Activated naive CD4-positive, alpha-beta T cell treated with anti-CD3 and anti-CD28 coated beads for 36 hours (primary cell): ENCODE data around the gene ITPR1. TPM values are rescaled to one million over a fixed set of nuclear protein-coding genes. Genes with fewer than 3 reads are reported as not detected.
"Not testable (repeated sequence)": the region's sequence is repeated elsewhere in the genome, so short reads cannot be mapped to it uniquely, and the experiment has no call there.

Source experiments
- CTCF ChIA-PET: fragments of 350-600 bp; sonication (Branson Sonifier 250); formaldehyde crosslinking; loops from one replicate; lab custom pipeline; 2021; ENCODE audit warnings: antibody characterized with exemption; lab: Charles Lee
- DNase-seq: peaks from one replicate; pipeline ENCODE4 v3.0.0-alpha.2; 2020
- H3K27ac Mint-ChIP-seq: one replicate; pipeline ENCODE4 v1.8.0; 2021; ENCODE audit warnings: mild to moderate bottlenecking, mixed read lengths
- H3K27me3 Mint-ChIP-seq: one replicate; pipeline ENCODE4 v1.8.0; 2021; ENCODE audit warnings: low read depth, mixed read lengths
- H3K36me3 Mint-ChIP-seq: one replicate; pipeline ENCODE4 v1.8.0; 2021; ENCODE audit warnings: low read depth, mixed read lengths
- H3K4me1 Mint-ChIP-seq: one replicate; pipeline ENCODE4 v1.8.0; 2021; ENCODE audit warnings: low read depth, mixed read lengths
- H3K4me3 Mint-ChIP-seq: one replicate; pipeline ENCODE4 v1.8.0; 2021; ENCODE audit warnings: mild to moderate bottlenecking, moderate library complexity, mixed read lengths
- H3K9me3 Mint-ChIP-seq: one replicate; pipeline ENCODE4 v1.8.0; 2021; ENCODE audit warnings: mixed read lengths
- intact Hi-C: fragments of 100-400 bp; cut with micrococcal nuclease; formaldehyde crosslinking; loops from one replicate; pipeline ENCODE4 v1.15.1; 2023
- total RNA-seq, 2 experiments: library from RNA; stranded (reverse); gene quantifications; one replicate each; pipeline ENCODE4 v1.2.3, GENCODE V29; 2021

ITPR1 gene
- total RNA-seq, 2 experiments from 2014 or later, result 38.5 to 41.1 TPM

DNA sequence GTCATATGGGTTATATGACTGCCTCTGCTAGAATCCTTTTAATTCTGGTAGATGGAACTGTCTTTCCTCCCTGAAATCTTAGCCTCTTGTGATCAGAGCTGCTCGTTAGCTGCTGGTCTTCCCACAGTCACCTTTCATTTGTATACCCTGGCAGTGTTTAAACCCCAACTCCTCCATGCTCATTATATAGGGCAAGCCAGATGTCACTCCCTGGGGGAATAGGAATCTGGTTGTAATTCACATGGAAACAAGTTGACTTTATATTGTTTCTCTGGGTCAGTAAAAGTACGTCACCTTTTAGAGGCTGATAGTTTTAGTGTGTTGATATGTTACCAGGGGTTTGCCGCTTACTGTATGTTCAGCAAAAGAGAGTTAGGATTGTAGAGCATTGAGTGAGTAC, 103.5 kb downstream of the ITPR1 start:
- intact Hi-C loops, result no loop called here
- Mint-ChIP-seq H3K36me3 (no peaks in the 10 kb centered on the region), H3K27ac (no peak overlapping the region), H3K4me3 (no peak overlapping the region), H3K27me3 (no peaks in the 10 kb centered on the region), H3K4me1 (peaks cover 14% of the 10 kb centered on the region), H3K9me3 (no peaks in the 10 kb centered on the region)
- CTCF ChIA-PET, result interaction anchor here (1.0 to 1.6 kb wide), 2 partner anchors 77 to 246 kb away, joined by 3 to 4 read pairs; no protein-coding TSS in a partner anchor
- no peak for DNase-seq

DNA sequence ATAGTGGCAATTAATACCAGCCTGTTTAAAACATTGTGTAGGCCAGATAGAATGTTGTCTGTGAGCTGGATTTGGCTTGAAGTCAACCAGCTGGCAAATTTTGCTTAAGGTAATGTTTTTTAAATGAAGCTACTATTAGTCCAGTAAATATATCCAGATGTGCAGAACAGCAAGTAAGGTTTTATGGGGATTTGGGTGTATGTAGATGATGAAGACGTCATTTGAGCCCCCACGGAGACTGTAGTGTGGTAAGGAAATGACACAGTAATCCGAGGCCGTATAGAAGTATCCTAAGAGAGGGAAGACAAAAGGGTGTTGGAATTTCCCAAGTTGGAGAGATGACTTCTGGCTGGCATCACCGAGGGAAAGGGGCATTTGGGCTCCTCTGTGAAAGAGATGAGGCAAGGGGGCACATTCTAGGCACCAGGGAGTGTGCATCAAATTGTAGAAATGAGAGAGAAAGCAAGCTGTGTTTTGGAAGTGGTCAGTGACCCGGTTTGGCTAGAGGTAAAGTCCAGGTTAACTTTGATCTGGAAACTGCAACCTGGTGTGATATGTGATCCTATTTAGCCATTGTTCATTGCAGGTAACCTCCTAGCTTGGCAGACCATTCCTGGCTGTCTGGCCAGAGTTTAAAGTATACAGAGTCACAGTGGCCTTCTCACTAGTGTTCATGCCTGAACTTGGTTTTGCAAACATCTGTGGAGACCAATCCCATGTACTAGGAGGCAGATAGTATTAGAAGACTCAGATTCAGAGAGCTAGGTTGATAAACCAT, 104.2 kb downstream of the ITPR1 start:
- no peaks in the 10 kb centered on the region for H3K36me3 Mint-ChIP-seq
- intact Hi-C loops, result no loop called here
- no peaks in the 10 kb centered on the region for H3K9me3 Mint-ChIP-seq
- no peaks in the 10 kb centered on the region for H3K27me3 Mint-ChIP-seq
- no peak overlapping the region for H3K4me3 Mint-ChIP-seq
- CTCF ChIA-PET, result interaction anchor here (1.0 to 1.6 kb wide), 2 partner anchors 78 to 247 kb away, joined by 3 to 4 read pairs; no protein-coding TSS in a partner anchor
- H3K4me1 Mint-ChIP-seq, result peaks cover 16% of the 10 kb centered on the region
- no peak overlapping the region for H3K27ac Mint-ChIP-seq
- no peak for DNase-seq

DNA sequence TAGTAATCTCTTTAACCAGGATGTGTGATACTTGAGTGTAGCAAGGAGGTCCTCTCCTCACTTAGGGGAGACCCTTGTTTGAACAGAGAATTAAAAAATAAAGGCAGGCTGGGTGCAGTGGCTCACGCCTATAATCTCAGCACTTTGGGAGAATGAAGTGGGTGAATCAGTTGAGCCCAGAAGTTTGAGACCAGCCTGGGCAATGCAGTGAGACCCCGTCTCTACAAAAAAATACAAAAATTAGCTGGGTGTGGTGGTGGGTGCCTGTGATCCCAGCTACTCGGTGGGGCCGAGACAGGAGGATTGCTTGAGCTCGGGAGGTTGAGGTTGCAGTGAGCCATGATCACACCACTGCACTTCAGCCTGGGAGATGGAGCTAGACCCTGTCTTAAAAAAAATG, 105.1 kb downstream of the ITPR1 start:
- H3K4me3 Mint-ChIP-seq, intact Hi-C loops, H3K9me3 Mint-ChIP-seq, H3K36me3 Mint-ChIP-seq, CTCF ChIA-PET, H3K27ac Mint-ChIP-seq, H3K27me3 Mint-ChIP-seq, DNase-seq: not testable (repeated sequence)
- peaks cover 21% of the 10 kb centered on the region for H3K4me1 Mint-ChIP-seq

DNA sequence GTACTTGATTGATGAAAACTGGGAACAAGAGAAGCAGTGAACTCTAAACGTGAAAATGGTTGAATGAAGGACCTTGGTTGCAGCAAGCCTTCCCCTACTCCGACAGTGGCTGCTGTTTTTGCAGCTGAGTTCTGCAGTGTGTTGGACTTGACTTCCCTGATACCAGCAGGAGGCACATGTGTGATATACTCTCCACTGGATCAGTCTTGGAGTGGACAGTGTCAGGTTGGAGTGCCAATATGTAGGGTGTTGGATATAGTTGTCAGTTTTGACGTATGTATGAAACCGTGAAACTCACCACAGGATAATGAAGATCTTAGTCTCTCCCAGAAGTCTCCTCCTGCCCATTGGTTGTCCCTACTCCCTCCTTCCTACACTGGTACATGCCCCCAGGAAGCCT, 106.5 kb downstream of the ITPR1 start:
- CTCF ChIA-PET, result no interaction called here
- no peaks in the 10 kb centered on the region for H3K9me3 Mint-ChIP-seq
- intact Hi-C loops, result no loop called here
- H3K4me3 Mint-ChIP-seq, result no peak overlapping the region
- H3K36me3 Mint-ChIP-seq, result no peaks in the 10 kb centered on the region
- no peaks in the 10 kb centered on the region for H3K27me3 Mint-ChIP-seq
- H3K27ac Mint-ChIP-seq, result no peak overlapping the region
- peaks cover 15% of the 10 kb centered on the region for H3K4me1 Mint-ChIP-seq
- no peak for DNase-seq

DNA sequence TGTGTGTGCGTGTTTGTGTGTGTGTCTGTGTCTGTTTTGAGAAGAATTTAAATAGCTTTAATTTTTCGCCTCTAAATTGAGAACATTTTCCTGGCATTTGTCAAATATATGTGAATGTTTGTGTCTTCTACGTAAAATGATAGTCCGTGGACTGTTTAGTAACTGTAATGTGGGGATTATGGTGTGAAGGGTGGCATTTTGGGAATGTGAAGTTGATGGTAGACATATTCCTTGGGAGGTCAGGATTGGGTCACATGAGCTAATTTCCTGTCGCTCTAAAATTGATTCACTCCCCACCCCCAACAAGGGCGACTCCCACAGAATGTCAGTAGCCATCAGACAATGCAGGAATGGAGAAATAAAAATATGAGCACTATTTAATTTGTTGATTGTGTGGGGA, 107.3 kb downstream of the ITPR1 start:
- Mint-ChIP-seq H3K27me3 (no peaks in the 10 kb centered on the region), H3K4me3 (no peak overlapping the region), H3K27ac (no peak overlapping the region), H3K36me3 (no peaks in the 10 kb centered on the region), H3K4me1 (peaks cover 14% of the 10 kb centered on the region), H3K9me3 (no peaks in the 10 kb centered on the region)
- intact Hi-C loops, result no loop called here
- CTCF ChIA-PET, result interaction anchor here (1.2 kb wide), 1 partner anchor 33 kb away, joined by 4 read pairs; no protein-coding TSS in a partner anchor
- DNase-seq, result no peak

DNA sequence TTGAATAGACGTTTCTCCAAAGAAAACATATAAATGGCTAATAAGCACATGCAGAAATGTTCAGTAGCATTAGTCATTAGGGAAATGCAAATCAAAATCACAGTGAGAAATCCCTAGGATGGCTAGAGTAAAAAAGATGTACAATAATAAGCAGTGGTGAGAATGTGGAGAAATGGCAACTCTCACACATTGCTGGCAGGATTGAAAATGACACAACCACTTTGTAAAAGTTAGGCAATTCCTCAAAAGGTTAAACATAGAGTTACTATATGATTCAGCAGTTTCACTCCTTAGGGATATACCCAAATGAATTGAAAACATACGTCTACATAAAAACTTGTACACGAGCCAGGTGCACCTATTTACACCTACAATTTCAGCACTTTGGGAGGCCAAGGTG, 108.7 kb downstream of the ITPR1 start:
- H3K9me3 Mint-ChIP-seq, result no peaks in the 10 kb centered on the region
- no peak overlapping the region for H3K4me3 Mint-ChIP-seq
- no peaks in the 10 kb centered on the region for H3K27me3 Mint-ChIP-seq
- no peak overlapping the region for H3K27ac Mint-ChIP-seq
- no peak for DNase-seq
- no peaks in the 10 kb centered on the region for H3K36me3 Mint-ChIP-seq
- H3K4me1 Mint-ChIP-seq, result peaks cover 12% of the 10 kb centered on the region
- intact Hi-C loops, result no loop called here
- CTCF ChIA-PET, result interaction anchor here (1.7 kb wide), 1 partner anchor 10 kb away, joined by 3 read pairs; no protein-coding TSS in a partner anchor

DNA sequence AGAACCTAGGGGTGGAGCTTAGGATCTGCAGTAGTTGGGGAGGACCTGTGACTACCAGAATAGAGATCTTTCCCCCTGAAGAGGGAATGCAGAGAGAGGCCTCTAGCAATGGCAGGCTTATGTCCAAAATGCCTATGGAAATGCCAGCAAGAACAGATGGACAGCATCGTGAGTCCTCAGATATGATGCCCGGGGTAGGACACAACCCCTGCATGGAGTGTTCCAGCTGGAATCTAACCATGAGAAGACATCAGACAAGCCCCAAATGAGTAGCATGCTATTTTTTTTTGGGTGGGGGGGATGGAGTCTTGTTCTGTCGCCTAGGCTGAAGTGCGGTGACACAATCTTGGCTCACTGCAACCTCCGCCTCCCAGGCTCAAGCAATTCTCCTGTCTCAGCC, 111.5 kb downstream of the ITPR1 start:
- H3K4me1 Mint-ChIP-seq, result peaks cover 10% of the 10 kb centered on the region
- no peaks in the 10 kb centered on the region for H3K36me3 Mint-ChIP-seq
- intact Hi-C loops, result no loop called here
- no peak overlapping the region for H3K4me3 Mint-ChIP-seq
- no peaks in the 10 kb centered on the region for H3K27me3 Mint-ChIP-seq
- CTCF ChIA-PET, result no interaction called here
- no peak for DNase-seq
- H3K27ac Mint-ChIP-seq, result no peak overlapping the region
- no peaks in the 10 kb centered on the region for H3K9me3 Mint-ChIP-seq

DNA sequence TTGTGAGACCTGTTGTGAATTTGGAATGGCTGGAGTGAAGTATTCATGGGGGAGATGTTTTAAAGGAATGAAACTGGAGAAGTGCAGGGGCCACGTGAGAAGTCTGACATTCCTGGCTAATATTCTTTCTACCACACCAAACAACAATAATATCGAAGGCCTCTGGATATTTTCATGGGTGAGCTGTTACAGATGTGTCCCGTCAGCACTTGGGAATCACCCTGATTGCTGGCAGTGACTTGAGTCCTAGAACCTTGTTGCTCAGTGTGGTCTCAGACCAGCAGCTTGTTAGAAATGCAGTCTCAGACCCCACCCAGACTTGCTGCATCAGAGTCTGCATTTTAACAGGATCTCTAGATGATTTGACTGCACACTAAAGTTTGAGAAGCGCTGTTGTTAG, 113.8 kb downstream of the ITPR1 start:
- CTCF ChIA-PET, result no interaction called here
- H3K4me3 Mint-ChIP-seq, result no peak overlapping the region
- H3K4me1 Mint-ChIP-seq, result peaks cover 4% of the 10 kb centered on the region
- intact Hi-C loops, result no loop called here
- H3K27ac Mint-ChIP-seq, result no peak overlapping the region
- no peaks in the 10 kb centered on the region for H3K36me3 Mint-ChIP-seq
- no peak for DNase-seq
- no peaks in the 10 kb centered on the region for H3K9me3 Mint-ChIP-seq
- H3K27me3 Mint-ChIP-seq, result no peaks in the 10 kb centered on the region

DNA sequence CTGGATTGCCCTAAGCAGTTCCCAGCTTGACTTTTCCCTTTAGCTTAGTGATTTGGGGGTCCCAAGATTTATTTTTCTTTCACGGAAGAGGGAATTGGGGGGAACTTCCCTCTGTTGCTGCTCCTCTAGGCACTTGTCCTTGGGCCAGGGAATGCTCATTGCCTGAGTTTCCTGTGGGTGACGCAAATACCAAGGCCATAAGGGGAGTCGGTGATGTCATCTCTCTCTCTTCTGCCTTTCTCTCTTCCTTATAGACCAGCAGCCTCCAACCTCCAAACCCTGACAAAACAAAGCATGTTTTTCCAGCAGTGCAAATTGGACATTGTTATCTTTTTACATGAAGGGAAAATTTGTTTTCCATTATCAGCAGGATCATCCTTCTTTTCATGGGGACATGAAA, 120.2 kb downstream of the ITPR1 start:
- no peak for DNase-seq
- Mint-ChIP-seq H3K4me3 (no peak overlapping the region), H3K36me3 (no peaks in the 10 kb centered on the region), H3K4me1 (peaks cover 3% of the 10 kb centered on the region), H3K27me3 (no peaks in the 10 kb centered on the region), H3K27ac (no peak overlapping the region), H3K9me3 (peaks cover 5% of the 10 kb centered on the region)
- intact Hi-C loops, result no loop called here
- CTCF ChIA-PET, result no interaction called here

DNA sequence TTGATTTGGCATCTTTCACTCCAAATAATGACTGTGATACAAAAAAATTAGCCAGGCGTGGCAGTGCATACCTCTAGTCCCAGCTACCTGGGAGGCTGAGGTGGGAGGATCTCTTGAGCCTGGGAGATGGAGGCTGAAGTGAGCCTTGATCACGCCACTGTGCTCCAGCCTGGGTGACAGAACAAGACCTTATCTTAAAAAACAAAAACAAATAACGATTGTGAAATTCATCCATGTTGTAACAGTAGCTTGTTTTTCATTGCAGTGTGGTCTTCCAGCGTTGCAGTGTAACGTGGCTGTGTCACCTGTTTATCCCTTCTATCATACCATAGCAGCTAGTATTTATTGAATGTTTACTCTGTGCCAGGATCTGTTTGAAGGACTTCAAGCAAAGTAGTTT, 120.9 kb downstream of the ITPR1 start:
- H3K36me3 Mint-ChIP-seq, result no peaks in the 10 kb centered on the region
- no peak for DNase-seq
- no peaks in the 10 kb centered on the region for H3K27me3 Mint-ChIP-seq
- intact Hi-C loops, result no loop called here
- CTCF ChIA-PET, result interaction anchor here (0.6 to 0.9 kb wide), 2 partner anchors 20 to 263 kb away, joined by 3 to 4 read pairs; no protein-coding TSS in a partner anchor
- no peak overlapping the region for H3K27ac Mint-ChIP-seq
- H3K9me3 Mint-ChIP-seq, result peaks cover 5% of the 10 kb centered on the region
- no peak overlapping the region for H3K4me3 Mint-ChIP-seq
- H3K4me1 Mint-ChIP-seq, result peaks cover 3% of the 10 kb centered on the region

DNA sequence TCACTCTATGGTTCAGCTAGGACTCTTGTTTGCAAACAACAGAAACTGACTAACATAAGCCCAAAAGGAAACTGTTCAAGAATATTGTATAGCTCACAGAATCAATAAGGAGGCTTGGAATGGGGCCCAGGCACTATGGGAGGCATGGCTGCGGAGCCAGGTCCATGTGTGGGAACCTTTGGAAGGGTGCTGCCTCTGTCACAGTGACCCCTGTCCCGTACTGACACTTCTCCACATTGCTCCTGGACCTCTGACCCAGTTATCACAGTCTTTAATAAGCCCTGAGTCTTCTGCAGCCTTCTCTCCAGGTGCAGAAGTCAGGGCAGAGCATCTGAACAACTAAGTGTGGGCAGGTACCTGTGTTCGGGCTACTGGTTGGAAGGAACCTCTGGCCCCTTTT, 121.8 kb downstream of the ITPR1 start:
- DNase-seq, result no peak
- Mint-ChIP-seq H3K4me3 (no peak overlapping the region), H3K4me1 (peaks cover 3% of the 10 kb centered on the region), H3K27ac (no peak overlapping the region), H3K36me3 (no peaks in the 10 kb centered on the region), H3K9me3 (peaks cover 5% of the 10 kb centered on the region), H3K27me3 (no peaks in the 10 kb centered on the region)
- intact Hi-C loops, result no loop called here
- CTCF ChIA-PET, result interaction anchor here (0.9 kb wide), 1 partner anchor 264 kb away, joined by 4 read pairs; no protein-coding TSS in a partner anchor

DNA sequence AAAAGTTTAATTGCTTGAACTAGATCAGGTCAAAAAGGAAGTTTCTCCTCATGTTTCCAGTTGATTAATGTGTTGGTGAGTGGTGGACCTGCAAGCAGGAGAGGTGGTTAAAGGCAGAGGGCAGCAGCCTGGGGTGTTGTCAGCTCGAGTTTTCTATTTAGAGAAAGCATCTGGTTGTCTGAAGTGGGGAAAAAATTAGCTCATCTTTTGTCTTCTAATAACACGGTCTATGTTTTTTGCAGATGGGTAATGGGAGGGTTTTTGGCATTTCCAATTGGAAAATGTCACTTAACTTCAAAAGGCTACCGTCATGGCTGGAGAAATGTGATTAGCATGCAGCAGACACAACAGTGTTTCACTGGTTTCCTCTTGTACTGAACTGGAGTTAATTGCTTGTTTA, 122.6 kb downstream of the ITPR1 start:
- H3K4me3 Mint-ChIP-seq, result no peak overlapping the region
- peaks cover under 1% of the 10 kb centered on the region for H3K36me3 Mint-ChIP-seq
- DNase-seq, result no peak
- peaks cover 6% of the 10 kb centered on the region for H3K9me3 Mint-ChIP-seq
- intact Hi-C loops, result no loop called here
- no peaks in the 10 kb centered on the region for H3K27me3 Mint-ChIP-seq
- peaks cover 3% of the 10 kb centered on the region for H3K4me1 Mint-ChIP-seq
- no peak overlapping the region for H3K27ac Mint-ChIP-seq
- CTCF ChIA-PET, result no interaction called here

DNA sequence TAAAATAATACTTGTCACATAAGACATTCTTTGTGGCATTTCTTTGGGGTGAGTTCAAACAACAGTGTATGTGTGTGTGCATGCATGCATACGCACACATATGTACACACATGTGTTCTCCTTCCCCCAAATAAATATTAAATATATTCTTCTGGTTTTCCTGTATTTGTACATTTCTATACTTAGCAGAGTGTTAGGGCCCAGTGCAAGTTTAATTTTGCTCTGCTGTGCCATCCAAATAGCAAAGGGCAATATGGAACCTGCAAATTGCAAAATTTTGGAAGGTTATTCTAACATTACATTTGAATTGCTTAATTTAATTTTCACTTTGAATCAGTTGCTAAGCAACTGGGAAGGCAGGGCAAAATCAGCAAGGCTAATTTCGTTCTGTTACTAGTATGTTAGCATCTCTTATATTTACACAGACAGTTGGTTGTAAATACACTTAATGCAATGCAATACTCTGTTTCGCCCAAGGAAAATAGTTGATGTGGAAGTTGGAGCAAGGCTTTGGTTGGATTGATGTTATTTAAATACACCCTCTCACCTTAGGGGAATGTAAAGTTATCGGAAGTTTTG, 130.4 kb downstream of the ITPR1 start:
- intact Hi-C loops, result no loop called here
- DNase-seq, result no peak
- CTCF ChIA-PET, result interaction anchor here (0.6 to 1.4 kb wide), 3 partner anchors 104 to 424 kb away, joined by 3 to 4 read pairs (median 3); no protein-coding TSS in a partner anchor
- Mint-ChIP-seq H3K4me1 (no peaks in the 10 kb centered on the region), H3K9me3 (peaks cover 5% of the 10 kb centered on the region), H3K36me3 (peaks cover 8% of the 10 kb centered on the region), H3K27ac (no peak overlapping the region), H3K27me3 (no peaks in the 10 kb centered on the region), H3K4me3 (no peak overlapping the region)
